GM23338 (cell line): ENCODE measurements around the gene ZFP64. TPM values are rescaled to one million over a fixed set of nuclear protein-coding genes. Genes with fewer than 3 reads are reported as not detected.

ENCODE experiments used
- ATAC-seq: fragments of 200-7000 bp; cut with Tn5 transposase; 3 replicates; pipeline ENCODE4 v1.9.1; 2020
- DNase-seq: peaks from one replicate; pipeline ENCODE4 v3.0.0-alpha.2; 2015; ENCODE audit warnings: low spot score
- H2AFZ ChIP-seq: fragments of 200-600 bp; sonication (generic); 2 replicates; pipeline ENCODE4 v1.8.0; 2016; ENCODE audit warnings: antibody characterized with exemption, mild to moderate bottlenecking, moderate library complexity
- H3F3A ChIP-seq: fragments of 200-600 bp; sonication (generic); replicated peaks from 2 replicates; pipeline ENCODE4 v1.8.0; 2017; ENCODE audit warnings: antibody characterized with exemption, mixed run types, low read depth
- H3K27ac ChIP-seq: fragments of 200-600 bp; sonication (generic); 2 replicates; pipeline ENCODE4 v1.6.1; 2016; ENCODE audit warnings: low read depth
- H3K27me3 ChIP-seq: fragments of 200-600 bp; sonication (generic); 2 replicates; pipeline ENCODE4 v1.8.0; 2016; ENCODE audit warnings: mild to moderate bottlenecking, mixed run types, moderate library complexity; ENCODE audit not compliant: insufficient read depth
- H3K36me3 ChIP-seq: fragments of 200-600 bp; sonication (generic); 2 replicates; pipeline ENCODE4 v1.8.0; 2016; ENCODE audit warnings: mild to moderate bottlenecking; ENCODE audit not compliant: insufficient read depth
- H3K4me1 ChIP-seq: fragments of 200-600 bp; sonication (generic); 2 replicates; pipeline ENCODE4 v1.8.0; 2016; ENCODE audit warnings: mild to moderate bottlenecking, moderate library complexity; ENCODE audit not compliant: insufficient read depth
- H3K4me2 ChIP-seq: fragments of 200-600 bp; sonication (generic); 2 replicates; pipeline ENCODE4 v1.7.1; 2017; ENCODE audit warnings: mixed run types
- H3K4me3 ChIP-seq: fragments of 200-600 bp; sonication (generic); 2 replicates; pipeline ENCODE4 v1.6.1; 2016; ENCODE audit warnings: mixed run types
- H3K79me2 ChIP-seq: fragments of 200-600 bp; sonication (generic); replicated peaks from 2 replicates; pipeline ENCODE4 v1.8.0; 2017; ENCODE audit warnings: mild to moderate bottlenecking; ENCODE audit not compliant: insufficient read depth
- H3K9me2 ChIP-seq: fragments of 200-600 bp; sonication (generic); 2 replicates; pipeline ENCODE4 v1.8.0; 2017; ENCODE audit not compliant: insufficient read depth
- H4K20me1 ChIP-seq: fragments of 200-600 bp; sonication (generic); replicated peaks from 2 replicates; pipeline ENCODE4 v1.8.0; 2017; ENCODE audit warnings: mild to moderate bottlenecking; ENCODE audit not compliant: insufficient read depth
- H3K27ac Mint-ChIP-seq: 2 replicates; pipeline ENCODE4 v1.8.0; 2020; ENCODE audit warnings: inconsistent platforms, mild to moderate bottlenecking, moderate library complexity, mixed read lengths
- H3K27me3 Mint-ChIP-seq: 3 replicates; pipeline ENCODE4 v1.8.0; 2022; ENCODE audit warnings: low read depth, mild to moderate bottlenecking, moderate library complexity, mixed read lengths, inconsistent platforms; ENCODE audit not compliant: insufficient read depth, poor library complexity
- H3K36me3 Mint-ChIP-seq: 3 replicates; pipeline ENCODE4 v1.8.0; 2021; ENCODE audit warnings: low read depth, mild to moderate bottlenecking, inconsistent platforms, moderate library complexity, mixed read lengths
- H3K4me1 Mint-ChIP-seq: 3 replicates; pipeline ENCODE4 v1.8.0; 2020; ENCODE audit warnings: mild to moderate bottlenecking, inconsistent platforms, mixed read lengths
- H3K4me3 Mint-ChIP-seq: 3 replicates; pipeline ENCODE4 v1.8.0; 2021; ENCODE audit warnings: moderate library complexity, mild to moderate bottlenecking, inconsistent platforms, mixed read lengths
- H3K9me3 Mint-ChIP-seq: 3 replicates; pipeline ENCODE4 v1.8.0; 2020; ENCODE audit warnings: moderate library complexity, mild to moderate bottlenecking, inconsistent platforms, mixed read lengths
- CREB1 ChIP-seq: fragments of 250-450 bp; sonication (Bioruptor Pico); IDR thresholded peaks from 2 replicates; pipeline ENCODE4 v1.5.0; 2020; ENCODE audit warnings: low read depth, mild to moderate bottlenecking, moderate library complexity
- CTCF ChIP-seq, 2 experiments: fragments of 200-600 bp in 1 of 2; sonication (generic) in 1 of 2; conservative IDR thresholded peaks; 2 replicates each; pipeline versions ENCODE4 v1.5.1 to v1.6.1; 2016 to 2017; ENCODE audit warnings: antibody characterized with exemption in 2 of 2, low read depth in 2 of 2, mild to moderate bottlenecking in 2 of 2, moderate library complexity in 1 of 2
- ETS1 ChIP-seq: IDR thresholded peaks from 2 replicates; pipeline ENCODE4 v1.6.1; 2016; ENCODE audit warnings: antibody characterized with exemption
- NANOG ChIP-seq: IDR thresholded peaks from 2 replicates; pipeline ENCODE4 v1.6.1; 2016; ENCODE audit warnings: antibody characterized with exemption, borderline replicate concordance
- POLR2AphosphoS5 ChIP-seq: IDR thresholded peaks from 2 replicates; pipeline ENCODE4 v1.6.1; 2016; ENCODE audit warnings: antibody characterized with exemption, low read depth
- STAT1 ChIP-seq: IDR thresholded peaks from one replicate; pipeline ENCODE4 v1.6.1; 2016; ENCODE audit warnings: antibody characterized with exemption; ENCODE audit not compliant: unreplicated experiment
- ZNF114 ChIP-seq: fragments of 250-450 bp; sonication (Bioruptor Pico); IDR thresholded peaks from 2 replicates; pipeline ENCODE4 v1.5.0; 2020; ENCODE audit warnings: mild to moderate bottlenecking, moderate library complexity
- polyA plus RNA-seq: library from polyadenylated mRNA; unstranded; fragments of >200 nt; fragmentation: Nextera tagmentation; extraction: Ambion mirVana; gene quantifications from 2 replicates; pipeline ENCODE4 v1.2.1, GENCODE V29; 2016
- total RNA-seq: library from RNA; depleted of rRNA; stranded (reverse); fragments of >200 nt; shearing (Covaris generic); gene quantifications from 2 replicates; pipeline ENCODE4 v1.2.3, GENCODE V29; 2014
- TF ChIP-seq, protein P1 (sequence below): IDR thresholded peaks from one replicate; pipeline ENCODE4 v1.6.1; 2018; ENCODE audit warnings: antibody characterized with exemption; ENCODE audit not compliant: unreplicated experiment

Gene ZFP64
- total and polyA plus RNA-seq, 2 experiments from 2014 or later, result 9.6 to 30.4 TPM

- no peak for ATAC-seq
- no peaks in the 10 kb centered on the region for H3K36me3 Mint-ChIP-seq
- H3K9me2 ChIP-seq, result no peaks in the 10 kb centered on the region; the same call in 1 of the 2 replicates
- no peaks in the 10 kb centered on the region for H3K36me3 ChIP-seq
- no peak for DNase-seq
- no peaks in the 10 kb centered on the region for H4K20me1 ChIP-seq
- H2AFZ ChIP-seq, result no peak overlapping the region
- peaks cover 9% of the 10 kb centered on the region for H3K4me1 ChIP-seq
- no peak overlapping the region for H3K27ac Mint-ChIP-seq
- no peaks in the 10 kb centered on the region for H3K27me3 ChIP-seq
- no peaks in the 10 kb centered on the region for H3F3A ChIP-seq
- no peak overlapping the region for H3K4me3 ChIP-seq
- no peak for TF ChIP-seq ZNF114 (CRISPR knock-in tag)
- TF ChIP-seq CREB1 (CRISPR knock-in tag), result no peak
- no peak for TF ChIP-seq POLR2AphosphoS5
- H3K4me3 Mint-ChIP-seq, result no peak overlapping the region
- peaks cover 4% of the 10 kb centered on the region for H3K27me3 Mint-ChIP-seq
- H3K27ac ChIP-seq, result no peak overlapping the region
- peaks cover 20% of the 10 kb centered on the region for H3K4me1 Mint-ChIP-seq
- no peaks in the 10 kb centered on the region; the same call in 2 of the 3 replicates for H3K9me3 Mint-ChIP-seq
- H3K4me2 ChIP-seq, result no peak overlapping the region
- H3K79me2 ChIP-seq, result no peaks in the 10 kb centered on the region
These were observed 15.6 kb upstream of the ZFP64 start for GRCh38 chr20:52207020-52207810.

DNA sequence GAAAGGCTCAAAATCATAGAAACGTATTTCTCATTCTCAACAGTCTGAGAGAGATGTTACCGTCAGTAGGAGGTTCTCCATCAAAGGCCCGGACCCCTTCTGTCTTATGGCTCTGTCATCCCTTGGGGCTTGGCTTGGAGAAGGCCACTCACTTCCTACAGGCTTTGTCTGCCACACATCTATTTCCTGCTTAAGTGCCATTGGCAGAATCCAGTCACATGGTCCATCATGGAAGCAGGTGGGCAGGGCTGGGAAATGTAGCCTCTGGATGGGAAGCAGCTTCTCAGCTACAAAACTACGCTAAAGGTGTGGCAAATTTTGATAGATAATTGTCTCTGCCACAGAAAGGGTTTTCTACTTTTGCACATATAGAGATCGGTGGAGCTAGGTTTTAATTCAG, 12.6 kb upstream of the ZFP64 start:
- Mint-ChIP-seq H3K27me3 (peaks cover 4% of the 10 kb centered on the region), H3K9me3 (no peaks in the 10 kb centered on the region; the same call in 2 of the 3 replicates), H3K27ac (no peak overlapping the region), H3K36me3 (no peaks in the 10 kb centered on the region), H3K4me1 (peaks cover 10% of the 10 kb centered on the region), H3K4me3 (no peak overlapping the region)
- Histone ChIP-seq H3K79me2 (no peaks in the 10 kb centered on the region), H3F3A (no peaks in the 10 kb centered on the region), H2AFZ (0 out of 2 replicates have a peak overlapping the region, but pooled peaks have one; percentile 14), H3K4me2 (no peak overlapping the region), H3K4me1 (no peaks in the 10 kb centered on the region), H3K4me3 (no peak overlapping the region), H3K9me2 (no peaks in the 10 kb centered on the region; the same call in 1 of the 2 replicates), H3K36me3 (no peaks in the 10 kb centered on the region), H3K27me3 (no peaks in the 10 kb centered on the region), H3K27ac (no peak overlapping the region), H4K20me1 (no peaks in the 10 kb centered on the region)
- DNase-seq (no peak), ATAC-seq (no peak)
- no peak for TF ChIP-seq ZNF114 (CRISPR knock-in tag)
- TF ChIP-seq, protein P1, sequence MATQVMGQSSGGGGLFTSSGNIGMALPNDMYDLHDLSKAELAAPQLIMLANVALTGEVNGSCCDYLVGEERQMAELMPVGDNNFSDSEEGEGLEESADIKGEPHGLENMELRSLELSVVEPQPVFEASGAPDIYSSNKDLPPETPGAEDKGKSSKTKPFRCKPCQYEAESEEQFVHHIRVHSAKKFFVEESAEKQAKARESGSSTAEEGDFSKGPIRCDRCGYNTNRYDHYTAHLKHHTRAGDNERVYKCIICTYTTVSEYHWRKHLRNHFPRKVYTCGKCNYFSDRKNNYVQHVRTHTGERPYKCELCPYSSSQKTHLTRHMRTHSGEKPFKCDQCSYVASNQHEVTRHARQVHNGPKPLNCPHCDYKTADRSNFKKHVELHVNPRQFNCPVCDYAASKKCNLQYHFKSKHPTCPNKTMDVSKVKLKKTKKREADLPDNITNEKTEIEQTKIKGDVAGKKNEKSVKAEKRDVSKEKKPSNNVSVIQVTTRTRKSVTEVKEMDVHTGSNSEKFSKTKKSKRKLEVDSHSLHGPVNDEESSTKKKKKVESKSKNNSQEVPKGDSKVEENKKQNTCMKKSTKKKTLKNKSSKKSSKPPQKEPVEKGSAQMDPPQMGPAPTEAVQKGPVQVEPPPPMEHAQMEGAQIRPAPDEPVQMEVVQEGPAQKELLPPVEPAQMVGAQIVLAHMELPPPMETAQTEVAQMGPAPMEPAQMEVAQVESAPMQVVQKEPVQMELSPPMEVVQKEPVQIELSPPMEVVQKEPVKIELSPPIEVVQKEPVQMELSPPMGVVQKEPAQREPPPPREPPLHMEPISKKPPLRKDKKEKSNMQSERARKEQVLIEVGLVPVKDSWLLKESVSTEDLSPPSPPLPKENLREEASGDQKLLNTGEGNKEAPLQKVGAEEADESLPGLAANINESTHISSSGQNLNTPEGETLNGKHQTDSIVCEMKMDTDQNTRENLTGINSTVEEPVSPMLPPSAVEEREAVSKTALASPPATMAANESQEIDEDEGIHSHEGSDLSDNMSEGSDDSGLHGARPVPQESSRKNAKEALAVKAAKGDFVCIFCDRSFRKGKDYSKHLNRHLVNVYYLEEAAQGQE, result no peak
- TF ChIP-seq NANOG, result no peak
- TF ChIP-seq ETS1, result no peak
- no peak for TF ChIP-seq CTCF (conservative IDR thresholded peaks at IDR 0.05; ENCODE audit: low read depth in 2 of 2)
- no peak for TF ChIP-seq STAT1
